ENCODE data around the gene TBC1D8.

The TBC1D8 gene

GRCh38 chr2:101135412-101136296 lies 15.5 kb downstream of the TBC1D8 start:
- Histone ChIP-seq H4K20me1 (ENCODE audit: control insufficient read depth, insufficient read depth, low read depth, low read length) (no peaks in the 10 kb centered on the region), H3F3A (ENCODE audit: control insufficient read depth, insufficient read depth) (no peaks in the 10 kb centered on the region), H3K4me1 (ENCODE audit: control insufficient read depth, low read length) (no peaks in the 10 kb centered on the region), H3K36me3 (ENCODE audit: control insufficient read depth, low read length) (no peaks in the 10 kb centered on the region), H3K27ac (ENCODE audit: low read depth, low read length) (no peak overlapping the region), H3K4me2 (ENCODE audit: low read length) (no peak overlapping the region), H3K9me2 (replicated peaks; ENCODE audit: control insufficient read depth, low read length) (no peaks in the 10 kb centered on the region), H3K4me3 (ENCODE audit: low read length) (no peak overlapping the region), H3K27me3 (ENCODE audit: control insufficient read depth, low read length) (no peaks in the 10 kb centered on the region), H3K79me2 (ENCODE audit: control insufficient read depth, low read length) (no peaks in the 10 kb centered on the region), H3K9me3 (ENCODE audit: control insufficient read depth, insufficient read depth, low read length) (no peaks in the 10 kb centered on the region)
- TF ChIP-seq EZH2phosphoT487 (IDR thresholded peaks at IDR 0.05; ENCODE audit: borderline replicate concordance, low read length) (no peak), CTCF (IDR thresholded peaks at IDR 0.05; ENCODE audit: low read depth, low read length, poor library complexity, severe bottlenecking) (no peak)

- Histone ChIP-seq H3K4me2 (ENCODE audit: low read length) (no peak overlapping the region), H3K4me3 (ENCODE audit: low read length) (no peak overlapping the region), H4K20me1 (ENCODE audit: control insufficient read depth, insufficient read depth, low read depth, low read length) (no peaks in the 10 kb centered on the region), H3K79me2 (ENCODE audit: control insufficient read depth, low read length) (no peaks in the 10 kb centered on the region), H3K9me2 (replicated peaks; ENCODE audit: control insufficient read depth, low read length) (no peaks in the 10 kb centered on the region), H3F3A (ENCODE audit: control insufficient read depth, insufficient read depth) (no peaks in the 10 kb centered on the region), H3K4me1 (ENCODE audit: control insufficient read depth, low read length) (no peaks in the 10 kb centered on the region), H3K36me3 (ENCODE audit: control insufficient read depth, low read length) (no peaks in the 10 kb centered on the region), H3K27me3 (ENCODE audit: control insufficient read depth, low read length) (no peaks in the 10 kb centered on the region), H3K9me3 (ENCODE audit: control insufficient read depth, insufficient read depth, low read length) (no peaks in the 10 kb centered on the region), H3K27ac (ENCODE audit: low read depth, low read length) (no peak overlapping the region)
- no peak for TF ChIP-seq CTCF (IDR thresholded peaks at IDR 0.05; ENCODE audit: low read depth, low read length, poor library complexity, severe bottlenecking)
- TF ChIP-seq EZH2phosphoT487 (IDR thresholded peaks at IDR 0.05; ENCODE audit: borderline replicate concordance, low read length), result no peak
Observed at GRCh38 chr2:101133492-101134100, 17.6 kb downstream of the TBC1D8 start.

GRCh38 chr2:101132202-101132601 lies 19.0 kb downstream of the TBC1D8 start:
- H3K79me2 ChIP-seq (ENCODE audit: control insufficient read depth, low read length), result no peaks in the 10 kb centered on the region
- TF ChIP-seq EZH2phosphoT487 (IDR thresholded peaks at IDR 0.05; ENCODE audit: borderline replicate concordance, low read length), result no peak
- no peak overlapping the region for H3K4me2 ChIP-seq (ENCODE audit: low read length)

GRCh38 chr2:101130081-101130480 lies 21.1 kb downstream of the TBC1D8 start:
- Histone ChIP-seq H3K79me2 (ENCODE audit: control insufficient read depth, low read length) (no peaks in the 10 kb centered on the region), H3K4me2 (ENCODE audit: low read length) (no peak overlapping the region), H3K4me3 (ENCODE audit: low read length) (no peak overlapping the region), H4K20me1 (ENCODE audit: control insufficient read depth, insufficient read depth, low read depth, low read length) (no peaks in the 10 kb centered on the region), H3K4me1 (ENCODE audit: control insufficient read depth, low read length) (no peaks in the 10 kb centered on the region), H3K27me3 (ENCODE audit: control insufficient read depth, low read length) (peaks cover 5% of the 10 kb centered on the region; the same call in 1 of the 2 replicates), H3K9me2 (replicated peaks; ENCODE audit: control insufficient read depth, low read length) (no peaks in the 10 kb centered on the region), H3F3A (ENCODE audit: control insufficient read depth, insufficient read depth) (no peaks in the 10 kb centered on the region), H3K9me3 (ENCODE audit: control insufficient read depth, insufficient read depth, low read length) (no peaks in the 10 kb centered on the region), H3K36me3 (ENCODE audit: control insufficient read depth, low read length) (no peaks in the 10 kb centered on the region), H3K27ac (ENCODE audit: low read depth, low read length) (no peak overlapping the region)
- TF ChIP-seq EZH2phosphoT487 (IDR thresholded peaks at IDR 0.05; ENCODE audit: borderline replicate concordance, low read length), result no peak
- no peak for TF ChIP-seq CTCF (IDR thresholded peaks at IDR 0.05; ENCODE audit: low read depth, low read length, poor library complexity, severe bottlenecking)

More at GRCh38 chr2:101132202-101132601, 19.0 kb downstream of the TBC1D8 start:
- Histone ChIP-seq H4K20me1 (ENCODE audit: control insufficient read depth, insufficient read depth, low read depth, low read length) (no peaks in the 10 kb centered on the region), H3K9me2 (replicated peaks; ENCODE audit: control insufficient read depth, low read length) (no peaks in the 10 kb centered on the region), H3K4me1 (ENCODE audit: control insufficient read depth, low read length) (no peaks in the 10 kb centered on the region), H3K27ac (ENCODE audit: low read depth, low read length) (no peak overlapping the region), H3K27me3 (ENCODE audit: control insufficient read depth, low read length) (no peaks in the 10 kb centered on the region), H3K9me3 (ENCODE audit: control insufficient read depth, insufficient read depth, low read length) (no peaks in the 10 kb centered on the region), H3K4me3 (ENCODE audit: low read length) (no peak overlapping the region), H3K36me3 (ENCODE audit: control insufficient read depth, low read length) (no peaks in the 10 kb centered on the region), H3F3A (ENCODE audit: control insufficient read depth, insufficient read depth) (no peaks in the 10 kb centered on the region)

All from DOHH2 (cell line).